Gastroesophageal sphincter (tissue), 4 donors: ENCODE results near the gene CASK. TPM values are rescaled to one million over a fixed set of nuclear protein-coding genes. Genes with fewer than 3 reads are reported as not detected.

Source experiments
- ATAC-seq: fragments of 150-250 bp; one replicate; pipeline ENCODE4 v1.9.1; 2016; ENCODE audit warnings: mild to moderate bottlenecking, moderate library complexity
- H3K27ac ChIP-seq, 4 donors: fragments of 200-600 bp; sonication (generic) in 3 of 4; 1 replicate in 3 of 4; 2 replicates in 1 of 4; pipeline ENCODE4 v1.5.1; 2016 to 2019
- H3K27me3 ChIP-seq: fragments of 200-600 bp; sonication (generic); one replicate; pipeline ENCODE4 v1.5.1; 2019
- H3K36me3 ChIP-seq, 2 donors: fragments of 200-600 bp; sonication (generic); one replicate each; pipeline ENCODE4 v1.5.1; 2019; ENCODE audit warnings: control low read depth in 1 of 2
- H3K4me1 ChIP-seq, 3 donors: fragments of 200-600 bp; sonication (generic); 1 replicate in 2 of 3; 2 replicates in 1 of 3; pipeline ENCODE4 v1.5.1; 2016 to 2019; ENCODE audit warnings: control low read depth in 2 of 3
- H3K4me3 ChIP-seq, 2 donors: fragments of 200-600 bp; sonication (generic); one replicate each; pipeline ENCODE4 v1.5.1; 2019; ENCODE audit warnings: mild to moderate bottlenecking in 1 of 2, moderate library complexity in 1 of 2
- H3K9me3 ChIP-seq, 3 donors: fragments of 200-600 bp; sonication (generic); one replicate each; pipeline ENCODE4 v1.5.1; 2017 to 2019; ENCODE audit warnings: control low read depth in 2 of 3
- CTCF ChIP-seq, 4 experiments: fragments of 200-600 bp in 2 of 4; fragments of 450-650 bp in 2 of 4; sonication (generic) in 1 of 4; IDR thresholded peaks; one replicate each; pipeline ENCODE4 v1.5.1; 2017 to 2019; ENCODE audit warnings: antibody characterized with exemption in 4 of 4, mild to moderate bottlenecking in 2 of 4, moderate library complexity in 2 of 4
- EP300 ChIP-seq: sonication (generic); formaldehyde crosslinking; IDR thresholded peaks from one replicate; pipeline ENCODE4 v1.6.1; 2017; ENCODE audit warnings: antibody characterized with exemption, mild to moderate bottlenecking
- POLR2A ChIP-seq, 2 donors: fragments of 450-650 bp; IDR thresholded peaks; one replicate each; pipeline ENCODE4 v1.6.1; 2017; ENCODE audit warnings: antibody characterized with exemption in 2 of 2, mild to moderate bottlenecking in 2 of 2, moderate library complexity in 1 of 2
- POLR2AphosphoS5 ChIP-seq: sonication (generic); formaldehyde crosslinking; IDR thresholded peaks from one replicate; pipeline ENCODE4 v1.6.1; 2017; ENCODE audit warnings: antibody characterized with exemption
- WGBS, 2 donors: methylation state at CpG; one replicate each; pipeline ENCODE4 v1.1.5; 2018; ENCODE audit warnings: low coverage in 1 of 2; 5-methylcytosine and 5-hydroxymethylcytosine counted together
- total RNA-seq, 4 donors: library from RNA; depleted of rRNA; stranded (reverse); fragments of >200 nt; gene quantifications; one replicate each; pipeline ENCODE4 v1.1.0, GENCODE V29; 2016

CASK gene
- total RNA-seq, 4 donors from 2014 or later = 22.6 to 55.0 (median 30.5) TPM

- Histone ChIP-seq H3K36me3 (no peaks in the 10 kb centered on the region), H3K4me1 (no peaks in the 10 kb centered on the region), H3K9me3 (no peaks in the 10 kb centered on the region), H3K27ac (no peak overlapping the region), H3K4me3 (no peak overlapping the region), H3K27me3 (no peaks in the 10 kb centered on the region)
- no peak for ATAC-seq
- WGBS, 2 donors = no CpG with 5 or more reads among the region's 1 CpG
- no peak for TF ChIP-seq POLR2A (IDR thresholded peaks at IDR 0.05)
- no peak for TF ChIP-seq CTCF (IDR thresholded peaks at IDR 0.05)
Measured at GRCh38 chrX:41707218-41707617, 216.1 kb downstream of the CASK start.

- ATAC-seq = no peak
- no peaks in the 10 kb centered on the region for H3K4me1 ChIP-seq
- WGBS, 2 donors = 78 to 100% methylated on average over 1 to 3 of the region's 3 CpGs
- no peak overlapping the region for H3K4me3 ChIP-seq
- H3K27me3 ChIP-seq = no peaks in the 10 kb centered on the region
- H3K9me3 ChIP-seq = no peaks in the 10 kb centered on the region
- TF ChIP-seq POLR2A (IDR thresholded peaks at IDR 0.05) (no peak), CTCF (IDR thresholded peaks at IDR 0.05) (no peak), POLR2AphosphoS5 (no peak), EP300 (no peak)
- H3K27ac ChIP-seq = no peak overlapping the region
- no peaks in the 10 kb centered on the region for H3K36me3 ChIP-seq
Measured at GRCh38 chrX:41705680-41706374, 217.5 kb downstream of the CASK start.

GRCh38 chrX:41705042-41705441 is 218.3 kb downstream of the CASK start:
- no CpG with 5 or more reads among the region's 1 CpG for WGBS, 2 donors
- H3K4me3 ChIP-seq = no peak overlapping the region
- H3K27me3 ChIP-seq = no peaks in the 10 kb centered on the region
- H3K36me3 ChIP-seq = no peaks in the 10 kb centered on the region
- no peak overlapping the region for H3K27ac ChIP-seq
- no peaks in the 10 kb centered on the region for H3K4me1 ChIP-seq
- ATAC-seq = no peak
- TF ChIP-seq POLR2A (IDR thresholded peaks at IDR 0.05) (no peak), POLR2AphosphoS5 (no peak), CTCF (IDR thresholded peaks at IDR 0.05) (no peak), EP300 (no peak)
- H3K9me3 ChIP-seq = no peaks in the 10 kb centered on the region

GRCh38 chrX:41703574-41704029 is 219.8 kb downstream of the CASK start:
- no peaks in the 10 kb centered on the region for H3K27me3 ChIP-seq
- no peaks in the 10 kb centered on the region for H3K9me3 ChIP-seq
- H3K27ac ChIP-seq = no peak overlapping the region
- no peaks in the 10 kb centered on the region for H3K4me1 ChIP-seq
- no peak overlapping the region for H3K4me3 ChIP-seq
- TF ChIP-seq POLR2AphosphoS5 = no peak
- no peak for TF ChIP-seq CTCF (IDR thresholded peaks at IDR 0.05)
- TF ChIP-seq POLR2A (IDR thresholded peaks at IDR 0.05) = no peak
- no peak for TF ChIP-seq EP300
- no peaks in the 10 kb centered on the region for H3K36me3 ChIP-seq
- no peak for ATAC-seq

GRCh38 chrX:41695426-41695825 is 227.9 kb downstream of the CASK start:
- TF ChIP-seq EP300 (no peak), POLR2A (IDR thresholded peaks at IDR 0.05) (no peak), POLR2AphosphoS5 (no peak), CTCF (IDR thresholded peaks at IDR 0.05) (no peak)

More at GRCh38 chrX:41695426-41695825, 227.9 kb downstream of the CASK start:
- WGBS, 2 donors = 48 to 60% methylated on average over 1 to 5 of the region's 7 CpGs
- no peak for ATAC-seq
- Histone ChIP-seq H3K27me3 (no peaks in the 10 kb centered on the region), H3K36me3 (no peaks in the 10 kb centered on the region), H3K4me3 (no peak overlapping the region), H3K4me1 (no peaks in the 10 kb centered on the region), H3K9me3 (no peaks in the 10 kb centered on the region), H3K27ac (no peak overlapping the region)
